ENCODE results near the gene CEP250.

The CEP250 gene

DNA sequence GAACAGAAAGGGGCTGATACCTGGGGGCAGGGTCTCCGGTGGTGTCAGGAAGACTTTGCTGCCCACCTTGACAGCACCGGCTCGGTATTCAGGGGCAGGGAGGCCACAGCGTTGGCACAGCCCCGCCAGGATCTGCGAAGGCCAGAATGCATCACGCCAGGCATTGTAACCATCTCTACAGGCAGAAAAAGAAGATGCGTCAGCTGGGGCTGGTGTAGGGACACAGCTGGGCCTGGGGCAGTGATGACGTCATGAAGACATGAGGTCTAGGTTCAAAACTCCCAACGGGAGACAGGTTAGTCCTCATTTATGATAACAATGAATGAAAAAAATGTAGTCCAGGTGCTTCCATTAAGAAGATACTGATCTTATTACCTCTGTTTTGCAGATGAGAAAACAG is 108.4 kb downstream of the CEP250 start:
- POLR2A ChIA-PET = no interaction called here
- no peak overlapping the region for H3K4me3 ChIP-seq (ENCODE audit: low read depth, low read length)
- CTCF ChIA-PET = interaction anchor here (0.6 to 1.2 kb wide), 2 partner anchors 10 to 18 kb away, joined by 3 read pairs; no protein-coding TSS in a partner anchor
- DNase-seq (ENCODE audit: low read depth, low spot score) = no peak
- no peak for TF ChIP-seq CTCF (IDR thresholded peaks at IDR 0.05; ENCODE audit: insufficient read depth, low read length, missing control alignments)

GRCh38 chr20:35564905-35565304 is 109.5 kb downstream of the CEP250 start:
- no peak overlapping the region for H3K4me3 ChIP-seq (ENCODE audit: low read depth, low read length)
- POLR2A ChIA-PET = no interaction called here
- TF ChIP-seq CTCF (IDR thresholded peaks at IDR 0.05; ENCODE audit: insufficient read depth, low read length, missing control alignments) = no peak
- CTCF ChIA-PET = no interaction called here
- DNase-seq (ENCODE audit: low read depth, low spot score) = no peak

DNA sequence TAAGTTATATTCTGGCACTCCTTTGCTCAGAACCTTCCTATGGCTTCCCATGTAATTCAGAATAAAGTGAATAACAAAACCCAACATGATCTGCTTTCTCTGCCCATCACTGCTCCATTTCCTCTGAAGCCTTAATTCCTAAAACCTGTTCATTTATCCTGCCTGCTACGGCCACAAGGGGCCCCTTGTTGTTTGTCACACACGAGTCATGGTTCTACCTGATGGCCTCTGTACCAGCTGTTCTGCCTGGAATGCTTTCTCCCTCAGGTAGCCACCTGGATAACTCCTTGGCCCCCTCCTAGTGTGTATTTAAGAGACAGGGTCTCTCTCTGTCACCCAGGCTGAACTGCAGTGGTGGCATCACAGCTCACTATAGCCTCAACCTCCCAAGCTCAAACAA is 113.2 kb downstream of the CEP250 start:
- DNase-seq (ENCODE audit: low read depth, low spot score) = no peak
- no peak overlapping the region for H3K4me3 ChIP-seq (ENCODE audit: low read depth, low read length)
- peak; percentile 7 for TF ChIP-seq CTCF (IDR thresholded peaks at IDR 0.05; ENCODE audit: insufficient read depth, low read length, missing control alignments)
- POLR2A ChIA-PET = no interaction called here
- CTCF ChIA-PET = no interaction called here

Measured in AG04449 (cell line).